A673 (cell line): ENCODE measurements around the gene FAM83D.

ENCODE experiments used
- CTCF ChIP-seq: fragments of 300-800, 200-600 bp; sonication (generic); conservative IDR thresholded peaks from 2 replicates; pipeline ENCODE4 v1.5.1; 2017; ENCODE audit warnings: low read depth, mild to moderate bottlenecking, antibody characterized with exemption, low read length, moderate library complexity, mixed read lengths
- EZH2 ChIP-seq: fragments of 200-600 bp; sonication (generic); IDR thresholded peaks from 2 replicates; pipeline ENCODE4 v1.6.1; 2017; ENCODE audit warnings: borderline replicate concordance, low read depth, mild to moderate bottlenecking, mixed read lengths, antibody characterized with exemption, low read length; ENCODE audit not compliant: poor library complexity, severe bottlenecking

GRCh38 chr20:38965264-38965663, 39.0 kb downstream of the FAM83D start:
- TF ChIP-seq CTCF: no peak
- TF ChIP-seq EZH2: no peak
